ENCODE results near the gene SVOPL.

Gene SVOPL

DNA sequence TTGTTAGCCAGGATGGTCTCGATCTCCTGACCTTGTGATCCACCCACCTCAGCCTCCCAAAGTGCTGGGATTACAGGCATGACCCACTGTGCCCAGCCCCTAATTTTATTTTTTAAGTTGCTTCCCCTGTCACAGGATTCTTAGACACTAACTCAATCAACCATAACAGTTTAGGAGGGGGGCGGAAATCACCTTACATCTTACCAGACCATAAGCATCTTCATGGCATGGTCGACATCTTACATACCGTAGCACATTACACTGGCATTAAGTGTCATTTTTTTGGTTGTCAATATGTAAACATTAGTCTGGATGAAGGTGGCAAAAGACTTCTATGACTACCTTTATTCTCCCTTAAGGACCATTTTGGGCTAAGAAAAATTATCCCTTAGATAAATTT lies 145.5 kb downstream of the SVOPL start:
- TF ChIP-seq MAX (IDR thresholded peaks at IDR 0.05; ENCODE audit: low read depth, low read length) (no peak), MYC (IDR thresholded peaks at IDR 0.05; ENCODE audit: low read depth, low read length) (no peak), POLR2A (IDR thresholded peaks at IDR 0.05; ENCODE audit: extremely low read depth, insufficient read length) (no peak)
- TF ChIP-seq, protein P1, sequence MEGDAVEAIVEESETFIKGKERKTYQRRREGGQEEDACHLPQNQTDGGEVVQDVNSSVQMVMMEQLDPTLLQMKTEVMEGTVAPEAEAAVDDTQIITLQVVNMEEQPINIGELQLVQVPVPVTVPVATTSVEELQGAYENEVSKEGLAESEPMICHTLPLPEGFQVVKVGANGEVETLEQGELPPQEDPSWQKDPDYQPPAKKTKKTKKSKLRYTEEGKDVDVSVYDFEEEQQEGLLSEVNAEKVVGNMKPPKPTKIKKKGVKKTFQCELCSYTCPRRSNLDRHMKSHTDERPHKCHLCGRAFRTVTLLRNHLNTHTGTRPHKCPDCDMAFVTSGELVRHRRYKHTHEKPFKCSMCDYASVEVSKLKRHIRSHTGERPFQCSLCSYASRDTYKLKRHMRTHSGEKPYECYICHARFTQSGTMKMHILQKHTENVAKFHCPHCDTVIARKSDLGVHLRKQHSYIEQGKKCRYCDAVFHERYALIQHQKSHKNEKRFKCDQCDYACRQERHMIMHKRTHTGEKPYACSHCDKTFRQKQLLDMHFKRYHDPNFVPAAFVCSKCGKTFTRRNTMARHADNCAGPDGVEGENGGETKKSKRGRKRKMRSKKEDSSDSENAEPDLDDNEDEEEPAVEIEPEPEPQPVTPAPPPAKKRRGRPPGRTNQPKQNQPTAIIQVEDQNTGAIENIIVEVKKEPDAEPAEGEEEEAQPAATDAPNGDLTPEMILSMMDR (IDR thresholded peaks at IDR 0.05; ENCODE audit: low read depth, low read length) = no peak
- no peak for DNase-seq (ENCODE audit: low read depth)
- no peak overlapping the region for H3K4me3 ChIP-seq (ENCODE audit: low read depth, low read length)

DNA sequence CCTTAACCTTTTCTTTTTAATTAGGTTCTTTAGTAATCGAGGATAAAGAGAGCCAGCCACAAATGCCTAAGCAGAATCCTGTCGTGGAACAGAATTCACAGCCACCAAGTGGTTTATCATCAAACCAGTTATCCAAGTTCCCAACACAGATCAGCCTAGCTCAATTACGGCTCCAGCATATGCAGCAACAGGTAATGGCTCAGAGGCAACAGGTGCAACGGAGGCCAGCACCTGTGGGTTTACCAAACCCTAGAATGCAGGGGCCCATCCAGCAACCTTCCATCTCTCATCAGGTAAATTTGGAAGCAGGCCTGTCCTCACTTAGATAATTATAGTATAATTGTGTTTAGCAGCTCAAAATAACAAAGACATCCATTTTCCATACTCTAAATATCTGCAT lies 146.5 kb downstream of the SVOPL start:
- H3K4me3 ChIP-seq (ENCODE audit: low read depth, low read length) = no peak overlapping the region
- no peak for DNase-seq (ENCODE audit: low read depth)
- no peak for TF ChIP-seq MYC (IDR thresholded peaks at IDR 0.05; ENCODE audit: low read depth, low read length)
- no peak for TF ChIP-seq MAX (IDR thresholded peaks at IDR 0.05; ENCODE audit: low read depth, low read length)
- TF ChIP-seq POLR2A (IDR thresholded peaks at IDR 0.05; ENCODE audit: extremely low read depth, insufficient read length) = no peak
- TF ChIP-seq, protein P1 (IDR thresholded peaks at IDR 0.05; ENCODE audit: low read depth, low read length) = no peak

DNA sequence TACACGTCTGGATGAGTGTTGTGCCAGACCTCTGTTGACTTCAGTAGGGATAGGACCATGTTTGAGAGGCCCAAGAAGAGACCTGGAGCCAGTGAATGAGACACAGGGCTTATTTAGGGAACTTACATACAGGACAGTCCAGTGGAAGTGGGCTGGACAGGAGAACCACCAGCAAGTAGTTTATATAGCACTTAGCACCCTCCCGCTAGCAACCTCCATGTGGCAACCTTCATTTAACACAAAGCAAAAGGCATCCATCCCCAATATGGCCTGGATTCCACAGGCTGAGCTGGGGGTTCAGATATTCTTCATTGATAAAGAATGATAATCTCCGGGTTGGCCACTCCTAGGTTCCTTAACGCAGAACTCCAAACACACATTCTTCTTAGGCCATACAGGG lies 147.4 kb downstream of the SVOPL start:
- no peak for TF ChIP-seq MAX (IDR thresholded peaks at IDR 0.05; ENCODE audit: low read depth, low read length)
- TF ChIP-seq MYC (IDR thresholded peaks at IDR 0.05; ENCODE audit: low read depth, low read length) = no peak
- TF ChIP-seq, protein P1 (IDR thresholded peaks at IDR 0.05; ENCODE audit: low read depth, low read length) = no peak
- TF ChIP-seq POLR2A (IDR thresholded peaks at IDR 0.05; ENCODE audit: extremely low read depth, insufficient read length) = no peak
- no peak for DNase-seq (ENCODE audit: low read depth)
- no peak overlapping the region for H3K4me3 ChIP-seq (ENCODE audit: low read depth, low read length)

DNA sequence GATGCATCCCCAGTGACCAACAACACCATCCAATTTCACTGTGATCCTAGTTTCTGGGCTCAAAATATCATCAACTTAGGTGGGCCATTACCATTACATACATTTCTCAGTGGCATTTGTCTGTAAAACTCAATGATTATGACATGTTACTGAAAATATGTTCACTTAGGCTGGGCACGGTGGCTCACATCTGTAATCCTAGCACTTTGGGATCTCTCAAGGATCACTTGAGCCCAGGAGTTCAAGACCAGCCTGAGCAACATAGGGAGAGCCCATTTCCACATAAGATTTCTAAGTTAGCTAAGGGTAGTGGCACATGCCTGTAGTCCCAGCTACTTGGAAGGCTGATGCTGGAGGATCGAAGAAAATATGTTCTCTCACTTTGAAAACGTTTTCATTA lies 150.1 kb downstream of the SVOPL start:
- H3K4me3 ChIP-seq (ENCODE audit: low read depth, low read length) = no peak overlapping the region
- no peak for DNase-seq (ENCODE audit: low read depth)
- TF ChIP-seq POLR2A (IDR thresholded peaks at IDR 0.05; ENCODE audit: extremely low read depth, insufficient read length) (no peak), MYC (IDR thresholded peaks at IDR 0.05; ENCODE audit: low read depth, low read length) (no peak), MAX (IDR thresholded peaks at IDR 0.05; ENCODE audit: low read depth, low read length) (no peak)
- TF ChIP-seq, protein P1 (IDR thresholded peaks at IDR 0.05; ENCODE audit: low read depth, low read length) = no peak

GRCh38 chr7:138550337-138550736 lies 150.8 kb downstream of the SVOPL start:
- TF ChIP-seq MYC (IDR thresholded peaks at IDR 0.05; ENCODE audit: low read depth, low read length) (no peak), MAX (IDR thresholded peaks at IDR 0.05; ENCODE audit: low read depth, low read length) (no peak), POLR2A (IDR thresholded peaks at IDR 0.05; ENCODE audit: extremely low read depth, insufficient read length) (no peak)
- TF ChIP-seq, protein P1 (IDR thresholded peaks at IDR 0.05; ENCODE audit: low read depth, low read length) = no peak
- no peak for DNase-seq (ENCODE audit: low read depth)

DNA sequence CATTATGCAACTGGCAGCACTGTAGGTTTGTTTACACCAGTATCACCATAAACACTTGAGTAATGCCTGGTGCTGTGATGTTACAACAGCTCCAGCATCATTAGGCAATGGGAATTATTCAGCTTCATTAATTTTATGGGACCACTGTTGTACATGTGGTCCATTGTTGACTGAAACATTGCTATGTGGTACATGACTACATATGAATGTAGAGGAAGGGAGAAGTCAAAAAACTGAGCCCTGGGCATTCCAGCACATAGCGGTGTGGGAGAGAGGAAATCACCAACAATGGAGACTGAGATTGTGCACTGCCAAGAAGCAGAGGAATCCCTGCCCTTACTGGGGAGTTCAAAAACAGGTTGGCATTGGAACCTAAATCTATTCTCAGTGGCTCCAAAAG lies 152.1 kb downstream of the SVOPL start:
- DNase-seq (ENCODE audit: low read depth) = no peak
- no peak for TF ChIP-seq MAX (IDR thresholded peaks at IDR 0.05; ENCODE audit: low read depth, low read length)
- no peak for TF ChIP-seq MYC (IDR thresholded peaks at IDR 0.05; ENCODE audit: low read depth, low read length)
- TF ChIP-seq, protein P1 (IDR thresholded peaks at IDR 0.05; ENCODE audit: low read depth, low read length) = no peak
- no peak for TF ChIP-seq POLR2A (IDR thresholded peaks at IDR 0.05; ENCODE audit: extremely low read depth, insufficient read length)

More at GRCh38 chr7:138550337-138550736, 150.8 kb downstream of the SVOPL start:
- H3K4me3 ChIP-seq (ENCODE audit: low read depth, low read length) = no peak overlapping the region

More for the DNA sequence above, 152.1 kb downstream of the SVOPL start:
- H3K4me3 ChIP-seq (ENCODE audit: low read depth, low read length) = no peak overlapping the region
